ENCODE results near the gene SNX21.
"Not testable (repeated sequence)": the region's sequence is repeated elsewhere in the genome, so short reads cannot be mapped to it uniquely, and the experiment has no call there.

Gene SNX21

DNA sequence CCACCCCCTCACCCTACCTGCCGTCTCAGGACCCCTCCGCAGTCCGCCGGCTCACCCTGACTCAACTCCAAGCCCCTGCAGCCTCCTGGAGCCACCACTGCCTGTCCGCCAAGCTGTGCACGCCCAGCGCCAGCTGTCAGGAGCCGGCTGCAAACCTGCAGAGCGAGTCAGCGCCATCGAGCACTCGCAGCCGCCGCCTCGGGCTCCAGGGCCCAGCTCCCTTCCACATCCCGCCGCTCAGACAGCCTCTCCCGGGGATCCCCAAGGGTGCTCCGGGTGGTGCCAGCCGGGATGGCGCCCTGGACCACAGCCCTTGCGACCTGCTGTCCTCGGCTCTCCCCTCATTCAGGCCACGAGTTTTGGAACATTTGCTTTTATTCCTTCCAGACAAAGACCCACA is 10.7 kb upstream of the SNX21 start:
- FAIRE-seq (no peak), DNase-seq (ENCODE audit: low spot score) (peak; percentile 40)

- DNase-seq (ENCODE audit: low spot score) (no peak), FAIRE-seq (no peak)
Observed at GRCh38 chr20:45823949-45824835, 9.4 kb upstream of the SNX21 start.

DNA sequence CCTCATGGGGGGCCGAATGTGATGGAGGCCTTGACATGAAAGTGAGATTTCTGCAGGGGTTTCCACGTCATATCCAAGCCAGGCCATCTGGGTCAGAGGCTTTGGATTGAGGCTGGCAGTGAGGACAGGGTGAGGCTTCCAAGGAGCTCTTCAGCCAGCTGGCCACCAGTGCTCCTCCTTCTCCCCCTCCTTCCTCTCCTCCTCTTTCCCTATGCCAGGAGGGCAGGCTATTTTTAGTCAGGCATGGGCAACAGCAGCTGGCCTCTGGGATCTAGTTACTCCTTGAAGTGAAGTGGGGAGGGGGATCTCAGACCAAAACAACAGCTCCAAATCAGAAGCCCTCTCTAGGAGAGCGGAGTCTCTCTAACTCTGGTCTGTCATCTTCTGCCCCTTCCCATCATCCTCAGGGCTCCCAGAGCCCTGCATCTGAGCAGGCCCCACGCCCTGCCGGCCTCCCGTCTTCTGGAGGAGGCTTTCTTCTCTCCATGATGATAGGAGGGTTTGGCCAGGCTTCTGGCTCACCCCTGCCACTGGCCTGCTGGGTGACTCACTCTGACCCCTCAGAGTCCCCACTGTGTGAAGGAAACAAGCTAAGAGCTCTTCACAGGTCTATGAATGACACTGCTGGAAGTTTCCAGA is 7.1 kb upstream of the SNX21 start:
- FAIRE-seq (no peak), DNase-seq (ENCODE audit: low spot score) (no peak)

DNA sequence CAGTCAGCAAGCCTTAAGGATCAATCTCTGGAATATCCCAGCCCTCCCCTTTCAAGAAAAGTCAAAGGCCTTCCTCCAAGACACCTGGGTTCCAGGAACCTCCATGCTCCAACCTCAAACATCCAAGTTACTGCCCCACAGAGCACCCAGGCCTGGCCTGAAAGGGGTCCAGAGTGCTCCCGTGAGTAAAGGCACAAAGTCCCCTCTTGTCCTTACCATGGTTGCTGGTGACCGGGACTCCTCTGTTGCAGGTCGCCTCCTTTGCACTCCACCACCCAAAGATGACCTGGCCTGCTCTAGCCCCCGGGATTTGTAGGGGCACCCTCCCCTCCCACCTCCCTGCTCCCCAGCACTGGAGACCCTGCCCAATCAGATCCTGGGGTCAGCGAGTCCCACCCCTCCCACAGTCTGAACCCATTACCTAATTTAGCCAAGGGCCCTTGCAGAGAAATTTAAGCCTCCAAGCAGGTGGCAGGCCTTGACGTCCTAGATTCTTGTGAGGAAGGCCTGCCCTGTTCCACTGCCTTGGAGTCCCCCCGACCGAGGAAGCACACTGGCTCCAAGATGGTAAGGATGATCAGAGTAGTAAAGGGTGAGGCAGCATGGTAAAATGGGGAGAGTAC is 6.5 kb upstream of the SNX21 start, which contains the start of gene TNNC2:
TSS of gene TNNC2 (minus strand) at position 283 of the 623 bp plus-strand sequence. CDS start at position 219, 64 bp downstream.
- no peak for FAIRE-seq
- DNase-seq (ENCODE audit: low spot score): no peak

DNA sequence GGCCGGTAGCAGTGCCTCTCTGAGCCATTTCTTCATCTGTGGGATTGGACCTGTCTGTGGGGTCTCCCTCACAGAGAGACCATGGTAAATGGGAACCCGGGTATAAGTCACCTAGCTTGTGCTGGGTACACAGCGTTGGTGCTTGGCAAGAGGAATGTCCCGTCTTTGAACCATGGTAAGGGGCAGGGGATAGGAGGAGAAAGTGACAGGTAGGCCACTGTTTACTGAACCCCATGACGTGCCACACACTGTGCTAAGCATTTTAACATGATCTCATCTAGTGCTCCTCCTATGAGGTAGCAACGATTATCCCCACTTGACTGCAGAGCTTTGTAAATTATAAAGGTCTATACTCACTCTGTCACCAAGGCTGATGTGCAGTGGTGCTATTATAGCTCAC is 5.9 kb upstream of the SNX21 start:
- no peak for DNase-seq (ENCODE audit: low spot score)
- no peak for FAIRE-seq

GRCh38 chr20:45828589-45828988 is 5.0 kb upstream of the SNX21 start:
- FAIRE-seq: no peak
- DNase-seq (ENCODE audit: low spot score): no peak

DNA sequence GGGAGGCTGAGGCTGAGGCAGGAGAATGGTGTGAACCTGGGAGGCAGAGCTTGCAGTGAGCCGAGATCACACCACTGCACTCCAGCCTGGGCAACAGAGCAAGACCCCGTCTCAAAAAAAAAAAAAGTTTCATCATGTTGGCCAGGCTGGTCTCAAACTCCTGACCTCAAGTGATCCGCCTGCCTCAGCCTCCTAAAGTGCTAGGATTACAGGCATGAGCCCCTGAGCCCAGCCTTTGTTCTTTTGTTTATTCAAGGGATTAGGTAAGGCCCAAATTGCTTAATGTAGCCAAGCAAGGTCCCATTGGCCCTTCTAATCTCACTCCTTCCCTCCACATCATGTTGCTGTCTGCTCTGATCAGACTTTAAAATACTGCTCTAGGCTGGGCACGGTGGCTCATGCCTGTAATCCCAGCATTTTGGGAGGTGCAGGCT is 3.9 kb upstream of the SNX21 start:
- FAIRE-seq; DNase-seq (ENCODE audit: low spot score): not testable (repeated sequence)

DNA sequence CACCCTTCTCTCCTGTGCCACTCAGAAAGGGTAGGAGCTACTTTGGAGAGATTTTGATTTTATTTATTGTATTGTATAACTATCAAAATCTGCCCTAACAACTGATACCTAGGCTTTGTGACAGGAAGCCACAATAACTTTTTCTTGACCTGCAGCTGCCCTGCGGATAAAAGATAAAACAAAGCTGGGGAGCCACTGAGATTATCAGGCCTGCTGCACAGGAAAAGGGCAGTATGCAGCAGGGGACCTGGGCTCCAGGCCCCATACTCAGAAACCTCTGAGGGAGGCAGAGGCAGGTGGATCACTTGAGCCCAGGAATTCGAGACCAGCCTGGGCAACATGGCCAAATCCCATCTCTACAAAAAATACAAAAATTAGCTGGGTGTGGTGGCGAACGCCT is 980 bp upstream of the SNX21 start:
- DNase-seq (ENCODE audit: low spot score): no peak
- FAIRE-seq: no peak

GRCh38 chr20:45833883-45834796 is 541 bp downstream of the SNX21 start:
- FAIRE-seq (no peak), DNase-seq (ENCODE audit: low spot score) (peak; percentile 92)

- DNase-seq (ENCODE audit: low spot score) (no peak), FAIRE-seq (no peak)
Observed at GRCh38 chr20:45834797-45835161, 1.2 kb downstream of the SNX21 start.

GRCh38 chr20:45835329-45835765 is 1.7 kb downstream of the SNX21 start:
- FAIRE-seq (no peak), DNase-seq (ENCODE audit: low spot score) (no peak)

- no peak for FAIRE-seq
- DNase-seq (ENCODE audit: low spot score): peak; percentile 57
Observed at GRCh38 chr20:45835825-45836224, 2.2 kb downstream of the SNX21 start.

GRCh38 chr20:45836841-45837240 is 3.2 kb downstream of the SNX21 start:
- FAIRE-seq: no peak
- no peak for DNase-seq (ENCODE audit: low spot score)

DNA sequence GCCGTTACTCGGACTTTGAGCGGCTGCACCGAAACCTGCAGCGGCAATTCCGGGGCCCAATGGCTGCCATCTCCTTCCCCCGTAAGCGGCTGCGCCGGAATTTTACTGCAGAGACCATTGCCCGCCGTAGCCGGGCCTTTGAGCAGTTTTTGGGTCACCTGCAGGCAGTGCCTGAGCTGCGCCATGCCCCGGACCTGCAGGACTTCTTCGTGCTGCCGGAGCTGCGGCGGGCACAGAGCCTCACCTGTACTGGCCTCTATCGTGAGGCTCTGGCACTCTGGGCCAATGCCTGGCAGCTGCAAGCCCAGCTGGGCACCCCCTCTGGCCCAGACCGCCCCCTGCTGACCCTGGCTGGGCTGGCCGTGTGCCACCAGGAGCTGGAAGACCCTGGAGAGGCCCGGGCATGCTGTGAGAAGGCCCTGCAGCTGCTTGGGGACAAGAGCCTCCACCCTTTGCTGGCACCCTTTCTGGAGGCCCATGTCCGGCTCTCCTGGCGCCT is 7.2 kb downstream of the SNX21 start:
- DNase-seq (ENCODE audit: low spot score): no peak
- no peak for FAIRE-seq

GRCh38 chr20:45841407-45842129 is 8.0 kb downstream of the SNX21 start:
- DNase-seq (ENCODE audit: low spot score): no peak
- no peak for FAIRE-seq

DNA sequence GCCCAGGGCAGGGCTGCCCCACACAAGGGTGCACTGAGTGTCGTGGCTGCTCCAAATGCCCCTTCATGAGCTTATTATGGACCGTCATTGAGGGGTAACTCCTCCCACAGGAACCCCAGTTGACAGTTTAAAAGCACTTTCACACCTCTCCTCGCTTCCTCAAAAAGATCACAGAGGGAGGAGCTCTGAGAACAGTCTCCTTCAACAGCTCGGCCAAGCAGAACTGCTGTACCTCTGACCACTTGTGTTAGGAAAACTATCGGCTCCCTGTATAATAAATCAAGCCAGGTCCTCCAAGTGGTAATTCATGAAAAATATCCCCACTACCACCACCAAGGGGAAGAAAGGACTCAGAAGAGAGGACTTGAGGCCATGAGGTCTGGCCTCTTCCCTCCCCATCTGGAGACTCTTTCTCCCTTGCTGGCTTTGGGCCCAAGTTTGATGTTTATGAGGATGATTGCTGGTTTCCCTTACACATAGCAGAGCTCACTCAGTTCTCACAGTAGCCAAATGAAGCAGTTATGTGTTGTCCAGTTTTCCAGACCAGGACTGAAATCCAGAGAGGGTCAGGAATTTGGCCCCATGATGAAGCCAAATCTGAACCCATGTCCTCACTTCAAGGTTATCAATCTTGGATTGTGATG is 8.7 kb downstream of the SNX21 start:
- FAIRE-seq (no peak), DNase-seq (ENCODE audit: low spot score) (no peak)

DNA sequence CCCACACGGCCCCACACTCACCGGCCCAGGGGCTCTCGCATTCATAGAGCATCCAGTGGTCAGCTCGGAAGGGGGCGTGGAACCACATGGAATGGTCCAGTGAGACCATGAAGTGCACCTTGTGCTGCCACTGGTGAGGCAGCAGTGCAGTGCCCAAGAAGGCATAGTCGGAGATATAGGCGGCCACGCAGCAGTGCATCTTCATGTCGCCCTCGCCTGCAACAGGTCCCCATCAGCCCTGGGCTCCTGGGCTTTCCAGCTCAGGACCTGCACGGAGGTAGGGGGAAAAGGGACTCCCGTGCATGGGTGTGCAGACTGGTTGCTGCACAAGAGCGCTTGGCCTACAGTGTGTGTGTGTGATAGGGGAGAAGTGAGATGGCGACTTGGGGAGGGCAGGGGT is 9.9 kb downstream of the SNX21 start:
- FAIRE-seq (no peak), DNase-seq (ENCODE audit: low spot score) (no peak)

GRCh38 chr20:45845452-45845851 is 11.9 kb downstream of the SNX21 start:
- FAIRE-seq: no peak
- no peak for DNase-seq (ENCODE audit: low spot score)

GRCh38 chr20:45848421-45848820 is 14.8 kb downstream of the SNX21 start:
- DNase-seq (ENCODE audit: low spot score) (no peak), FAIRE-seq (no peak)
